Measurements from ENCODE around the gene TMPRSS7.

Gene TMPRSS7

DNA sequence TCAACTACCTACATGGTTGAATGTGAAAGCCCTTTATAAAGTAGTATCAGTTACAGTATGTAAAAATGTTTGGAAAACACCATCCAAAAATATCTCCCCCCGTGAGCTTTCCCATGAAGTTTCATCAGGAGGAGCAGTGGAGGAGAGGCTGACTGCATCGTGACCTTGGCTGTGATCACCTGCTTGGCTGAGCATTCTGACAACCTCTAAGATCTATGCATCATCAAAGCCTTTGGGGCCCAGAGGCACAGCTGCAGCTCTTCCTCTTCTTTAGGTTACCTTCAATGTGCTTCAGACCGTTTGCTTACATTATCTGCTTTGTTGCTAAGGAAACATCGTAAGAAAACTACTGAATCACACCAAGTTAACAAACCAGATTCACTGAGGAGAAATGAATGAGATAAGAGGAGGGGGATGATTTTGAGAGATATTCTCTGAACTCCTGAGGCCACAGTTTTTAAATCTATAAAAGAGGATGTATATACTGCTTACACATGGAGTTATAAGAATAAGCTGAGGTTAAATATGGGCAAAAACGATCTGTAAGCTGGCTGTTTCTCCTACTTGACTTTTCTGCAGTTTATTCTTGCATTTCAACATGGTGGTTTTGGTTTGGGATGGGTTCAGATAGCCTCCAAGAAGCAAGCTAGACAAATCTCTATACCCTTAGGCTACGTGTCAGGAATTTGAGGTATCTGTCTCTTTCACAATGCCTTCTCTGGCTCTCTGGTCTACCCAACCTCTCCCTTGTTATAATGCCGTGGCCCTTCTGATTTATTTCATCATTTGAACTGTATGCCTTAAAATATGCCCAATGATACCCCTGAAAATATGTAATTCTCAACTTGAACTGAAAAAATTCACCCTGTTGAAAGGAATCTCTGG is 94.5 kb downstream of the TMPRSS7 start:
- DNase-seq (ENCODE audit: low read depth, low spot score) = no peak

DNA sequence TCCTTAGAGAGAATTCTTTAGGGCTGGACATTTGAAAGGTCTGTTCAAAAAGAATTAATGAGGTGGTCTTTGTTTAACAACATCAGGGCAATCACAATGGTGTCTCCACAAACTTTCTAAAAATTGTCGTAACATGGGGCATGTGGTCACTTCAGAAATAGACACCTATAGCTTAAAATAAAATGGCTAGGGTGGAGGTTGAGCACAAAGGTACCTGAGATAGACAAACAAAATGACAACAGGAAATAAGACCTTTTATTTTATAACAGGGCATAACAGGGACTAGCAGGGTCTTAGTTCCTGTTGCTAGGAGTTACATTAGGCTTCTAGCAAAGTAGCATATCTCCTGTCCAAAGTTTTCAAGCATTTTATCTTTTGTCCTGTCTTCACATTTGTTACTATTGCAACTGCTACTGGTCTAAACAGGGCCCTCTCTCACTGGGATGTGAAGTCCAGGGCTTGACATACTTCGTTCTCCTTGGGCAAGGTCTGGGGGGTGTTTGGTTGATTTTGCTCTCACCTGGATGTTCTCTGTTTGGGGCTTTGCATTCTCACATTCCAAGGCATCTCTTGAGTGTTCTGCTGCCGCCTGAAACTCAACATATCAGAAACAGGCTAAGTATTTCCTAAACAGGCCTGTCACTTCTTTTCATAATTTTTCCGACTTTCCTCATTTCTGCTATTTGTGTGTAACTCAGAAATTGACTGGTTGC is 95.5 kb downstream of the TMPRSS7 start:
- DNase-seq (ENCODE audit: low read depth, low spot score) = no peak

DNA sequence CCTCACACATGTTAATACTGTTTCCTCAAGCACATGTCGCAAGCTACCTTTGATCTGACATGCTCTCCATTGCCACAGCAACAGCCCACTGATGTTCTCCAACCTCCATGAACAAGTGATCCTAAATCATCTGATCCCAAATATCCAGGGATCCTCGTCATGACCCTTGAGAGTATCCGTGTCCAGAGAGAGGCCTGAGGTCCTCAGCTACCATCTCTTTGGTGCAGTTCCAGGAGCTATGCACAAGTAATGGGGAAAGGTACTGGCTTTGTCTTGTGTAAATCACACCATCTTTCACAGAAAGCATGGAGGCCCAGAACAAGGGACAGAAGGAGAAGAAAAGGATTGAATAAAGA is 96.1 kb downstream of the TMPRSS7 start:
- no peak for DNase-seq (ENCODE audit: low read depth, low spot score)
